H1 (cell line): ENCODE results near the gene NPTX1. TPM values are rescaled to one million over a fixed set of nuclear protein-coding genes. Genes with fewer than 3 reads are reported as not detected.

Source experiments
- CTCF ChIA-PET: fragments of 300-600 bp; sonication (Branson Sonifier 250); formaldehyde crosslinking; loops from one replicate; lab custom pipeline; 2021; ENCODE audit not compliant: partially characterized antibody; lab: Charles Lee
- POLR2A ChIA-PET: fragments of 300-600 bp; sonication (Branson Sonifier 250); formaldehyde crosslinking; loops from one replicate; lab custom pipeline; 2021; ENCODE audit warnings: inconsistent platforms; ENCODE audit not compliant: partially characterized antibody; lab: Charles Lee
- DNase-seq, 2 experiments: peaks; one replicate each; pipeline versions ENCODE4 v3.0.0 to v3.0.0-alpha.2; 2010 to 2022; ENCODE audit warnings: low spot score in 2 of 2, low read depth in 1 of 2, mixed read lengths in 1 of 2
- FAIRE-seq: peaks from 2 replicates; lab custom pipeline; 2011; peaks lifted over from hg19 to GRCh38; lab: Jason Lieb, UNC
- H2AFZ ChIP-seq: 2 replicates; pipeline ENCODE4 v1.8.1; 2012; ENCODE audit warnings: low read length, inconsistent platforms
- H2AK5ac ChIP-seq: 2 replicates; pipeline ENCODE4 v1.6.1; 2013; ENCODE audit warnings: low read depth, low read length
- H2BK120ac ChIP-seq: replicated peaks from 2 replicates; pipeline ENCODE3; 2013; ENCODE audit warnings: low read depth, low read length, inconsistent platforms
- H2BK12ac ChIP-seq: 2 replicates; pipeline ENCODE4 v1.6.1; 2013; ENCODE audit warnings: low read depth, low read length
- H2BK15ac ChIP-seq: 2 replicates; pipeline ENCODE4 v1.6.1; 2013; ENCODE audit warnings: low read length
- H2BK20ac ChIP-seq: 2 replicates; pipeline ENCODE4 v1.6.1; 2013; ENCODE audit warnings: low read length
- H2BK5ac ChIP-seq: 2 replicates; pipeline ENCODE4 v1.6.1; 2013; ENCODE audit warnings: low read depth, low read length
- H3K14ac ChIP-seq: 2 replicates; pipeline ENCODE4 v1.6.1; 2013; ENCODE audit warnings: inconsistent platforms; ENCODE audit not compliant: insufficient read length
- H3K18ac ChIP-seq: 2 replicates; pipeline ENCODE4 v1.6.1; 2013; ENCODE audit warnings: low read length; ENCODE audit errors: extremely low read depth
- H3K23ac ChIP-seq: 2 replicates; pipeline ENCODE4 v1.6.1; 2013; ENCODE audit warnings: inconsistent platforms; ENCODE audit not compliant: insufficient read length
- H3K23me2 ChIP-seq: 2 replicates; pipeline ENCODE4 v1.6.1; 2013; ENCODE audit warnings: low read depth, low read length
- H3K27ac ChIP-seq: 2 replicates; pipeline ENCODE4 v1.6.1; 2011; ENCODE audit warnings: low read depth, low read length, inconsistent platforms
- H3K27me3 ChIP-seq, 4 experiments: replicated peaks in 1 of 4; 1 replicate in 1 of 4; 2 replicates in 3 of 4; pipeline versions ENCODE4 v1.6.1 to v1.8.1; 2011 to 2013; ENCODE audit warnings: low read length in 3 of 4, mild to moderate bottlenecking in 3 of 4, inconsistent platforms in 2 of 4, mixed read lengths in 2 of 4, moderate library complexity in 1 of 4; ENCODE audit not compliant: control insufficient read depth in 3 of 4, insufficient read depth in 3 of 4; ENCODE audit errors: extremely low read depth in 1 of 4
- H3K36me3 ChIP-seq, 4 experiments: 2 replicates each; pipeline versions ENCODE4 v1.6.1 to v1.8.1; 2011 to 2013; ENCODE audit warnings: mild to moderate bottlenecking in 4 of 4, low read length in 3 of 4, moderate library complexity in 2 of 4, control low read depth in 1 of 4, inconsistent platforms in 1 of 4; ENCODE audit not compliant: insufficient read depth in 4 of 4, control insufficient read depth in 2 of 4
- H3K4ac ChIP-seq: replicated peaks from 2 replicates; pipeline ENCODE3; 2013; ENCODE audit warnings: low read length, low read depth, mixed read lengths, inconsistent platforms; ENCODE audit not compliant: insufficient read length
- H3K4me1 ChIP-seq, 4 experiments: replicated peaks in 1 of 4; 1 replicate in 1 of 4; 2 replicates in 3 of 4; pipeline versions ENCODE4 v1.6.1 to v1.8.1; 2011 to 2013; ENCODE audit warnings: low read length in 3 of 4, inconsistent platforms in 2 of 4, mixed read lengths in 1 of 4; ENCODE audit not compliant: insufficient read depth in 4 of 4, control insufficient read depth in 3 of 4
- H3K4me2 ChIP-seq, 2 experiments: 2 replicates each; pipeline versions ENCODE4 v1.6.1 to v1.8.1; 2011 to 2013; ENCODE audit warnings: low read depth in 2 of 2, low read length in 2 of 2, control low read depth in 1 of 2, inconsistent platforms in 1 of 2, mild to moderate bottlenecking in 1 of 2; ENCODE audit not compliant: insufficient read depth in 1 of 2
- H3K4me3 ChIP-seq, 4 experiments: fragments of 200-600, 300-600 bp in 1 of 4; sonication (generic), shearing (Covaris generic), sonication (Bioruptor Twin) in 1 of 4; 2 replicates each; pipeline versions ENCODE4 v1.5.1 to v1.8.1; 2011 to 2016; ENCODE audit warnings: low read length in 4 of 4, low read depth in 3 of 4, control low read depth in 2 of 4, inconsistent platforms in 2 of 4, mild to moderate bottlenecking in 2 of 4, mixed read lengths in 1 of 4, moderate library complexity in 1 of 4; ENCODE audit not compliant: insufficient read depth in 2 of 4; ENCODE audit errors: extremely low read depth in 1 of 4
- H3K56ac ChIP-seq: replicated peaks from 2 replicates; pipeline ENCODE3; 2013; ENCODE audit warnings: low read depth, mild to moderate bottlenecking, mixed read lengths, low read length, inconsistent platforms; ENCODE audit not compliant: insufficient read length
- H3K79me1 ChIP-seq: 2 replicates; pipeline ENCODE4 v1.6.1; 2013; ENCODE audit warnings: low read depth, low read length, control low read depth
- H3K79me2 ChIP-seq, 2 experiments: 2 replicates each; pipeline versions ENCODE4 v1.6.1 to v1.8.1; 2012 to 2013; ENCODE audit warnings: low read length in 2 of 2, mild to moderate bottlenecking in 2 of 2, inconsistent platforms in 1 of 2; ENCODE audit not compliant: insufficient read depth in 2 of 2, control insufficient read depth in 1 of 2
- H3K9ac ChIP-seq, 4 experiments: replicated peaks in 1 of 4; 1 replicate in 1 of 4; 2 replicates in 3 of 4; pipeline versions ENCODE4 v1.6.1 to v1.8.1; 2011 to 2013; ENCODE audit warnings: low read depth in 3 of 4, low read length in 3 of 4, control low read depth in 2 of 4, mild to moderate bottlenecking in 2 of 4, moderate library complexity in 2 of 4, inconsistent platforms in 1 of 4; ENCODE audit errors: extremely low read depth in 1 of 4
- H3K9me3 ChIP-seq, 2 experiments: 2 replicates each; pipeline versions ENCODE4 v1.6.1 to v1.8.1; 2012 to 2013; ENCODE audit warnings: mild to moderate bottlenecking in 2 of 2, moderate library complexity in 2 of 2, control low read depth in 1 of 2, inconsistent platforms in 1 of 2, low read depth in 1 of 2, low read length in 1 of 2, mixed read lengths in 1 of 2; ENCODE audit not compliant: insufficient read depth in 2 of 2
- H4K20me1 ChIP-seq, 2 experiments: replicated peaks in 1 of 2; 2 replicates each; pipeline versions ENCODE3 to v1.8.1; 2011 to 2013; ENCODE audit warnings: inconsistent platforms in 2 of 2, low read length in 2 of 2, mild to moderate bottlenecking in 1 of 2; ENCODE audit not compliant: insufficient read depth in 2 of 2, control insufficient read depth in 1 of 2
- H4K5ac ChIP-seq: 2 replicates; pipeline ENCODE4 v1.6.1; 2013; ENCODE audit warnings: low read length, low read depth, mixed read lengths, inconsistent platforms; ENCODE audit not compliant: insufficient read length
- H4K8ac ChIP-seq: 2 replicates; pipeline ENCODE4 v1.8.0; 2013; ENCODE audit warnings: mild to moderate bottlenecking, moderate library complexity, low read length, inconsistent platforms; ENCODE audit not compliant: insufficient read depth; ENCODE audit errors: extremely low read depth
- H4K91ac ChIP-seq: replicated peaks from 2 replicates; pipeline ENCODE3; 2013; ENCODE audit warnings: low read length, mixed read lengths, inconsistent platforms; ENCODE audit not compliant: insufficient read length
- CHD1 ChIP-seq: IDR thresholded peaks from 2 replicates; pipeline ENCODE4 v1.6.1; 2012; ENCODE audit warnings: low read depth, low read length, improper control_type of control experiment
- EGR1 ChIP-seq: IDR thresholded peaks from 2 replicates; pipeline ENCODE4 v1.6.1; 2011; ENCODE audit warnings: low read depth, low read length, borderline replicate concordance
- GABPA ChIP-seq: IDR thresholded peaks from 2 replicates; pipeline ENCODE4 v1.6.1; 2011; ENCODE audit warnings: mild to moderate bottlenecking, low read length, moderate library complexity, borderline replicate concordance; ENCODE audit not compliant: insufficient read depth
- MAX ChIP-seq: IDR thresholded peaks from 2 replicates; pipeline ENCODE4 v1.6.1; 2012; ENCODE audit warnings: inconsistent platforms
- RXRA ChIP-seq: IDR thresholded peaks from 2 replicates; pipeline ENCODE4 v1.6.1; 2011; ENCODE audit warnings: low read depth, mild to moderate bottlenecking, low read length, moderate library complexity; ENCODE audit not compliant: insufficient read depth
- SRF ChIP-seq: IDR thresholded peaks from 2 replicates; pipeline ENCODE4 v1.6.1; 2011; ENCODE audit warnings: mild to moderate bottlenecking, low read depth, low read length, moderate library complexity
- TAF7 ChIP-seq: optimal IDR thresholded peaks from 2 replicates; pipeline ENCODE3; 2011; ENCODE audit warnings: low read depth, mild to moderate bottlenecking, inconsistent platforms, low read length, moderate library complexity, borderline replicate concordance
- WGBS, 2 experiments: shearing (Covaris generic) in 1 of 2; methylation state at CpG; one replicate each; pipeline versions ENCODE4 v1.1.6 to v1.1.7; 2013 to 2015; ENCODE audit warnings: low lambda C conversion rate in 2 of 2, mixed read lengths in 2 of 2, inconsistent platforms in 1 of 2, low coverage in 1 of 2, missing lambda C conversion rate in 1 of 2; ENCODE audit not compliant: insufficient replicate concordance in 2 of 2, insufficient coverage in 1 of 2, insufficient read length in 1 of 2; ENCODE audit errors: extremely low coverage in 1 of 2, missing lambda C conversion rate in 1 of 2; 5-methylcytosine and 5-hydroxymethylcytosine counted together
- polyA plus RNA-seq, 7 experiments: library from polyadenylated mRNA; depleted of rRNA in 3 of 7; stranded (reverse) in 5 of 7; unstranded in 2 of 7; fragments of >200 nt in 5 of 7; fragments of 200-250 nt in 2 of 7; gene quantifications; 1 replicate in 5 of 7; 2 replicates in 1 of 7; 4 replicates in 1 of 7; pipeline versions ENCODE4 v1.2.1 to v1.2.3, GENCODE V29; 2011 to 2013; ENCODE audit warnings: missing spikeins in 2 of 7, mixed read lengths in 2 of 7
- total RNA-seq: library from RNA; stranded (reverse); fragmentation: NEBNext Ultra II Directional; extraction: Animal tissue kit (Norgen Biotek cat#: 25700); gene quantifications from 2 replicates; pipeline ENCODE4 v1.2.1, GENCODE V29; 2021

The NPTX1 gene
- total and polyA plus RNA-seq, 2 of the 8 experiments (the other 6 are each of a cell fraction or from before 2014, with no cell fraction given): 12.0 to 17.9 TPM

- Histone ChIP-seq H3K9ac (no peak overlapping the region), H3K9me3 (no peaks in the 10 kb centered on the region), H2BK12ac (no peak overlapping the region), H3K18ac (no peak overlapping the region), H4K91ac (no peak overlapping the region), H2AFZ (no peak overlapping the region), H3K23me2 (no peaks in the 10 kb centered on the region), H3K4me1 (no peaks in the 10 kb centered on the region; a peak in 1 of 7 replicates), H2BK5ac (no peak overlapping the region), H2BK120ac (no peak overlapping the region), H3K23ac (no peak overlapping the region), H4K20me1 (peaks cover 0 to 2% of the 10 kb centered on the region in 2 experiments), H4K8ac (no peak overlapping the region), H3K4me3 (no peak overlapping the region), H3K14ac (no peak overlapping the region), H3K27me3 (peaks cover 0 to 5% (median 0%) of the 10 kb centered on the region in 4 experiments; a peak in 2 of 7 replicates), H2BK20ac (no peak overlapping the region), H3K79me1 (no peaks in the 10 kb centered on the region), H3K4ac (no peak overlapping the region), H2BK15ac (no peak overlapping the region), H3K4me2 (no peak overlapping the region), H3K79me2 (no peaks in the 10 kb centered on the region), H3K36me3 (no peaks in the 10 kb centered on the region), H3K56ac (no peak overlapping the region), H3K27ac (no peak overlapping the region), H4K5ac (no peak overlapping the region), H2AK5ac (no peak overlapping the region)
- DNase-seq (no peak), FAIRE-seq (no peak)
- 87% methylated on average over 10 of the region's 10 CpGs; no CpG with 5 or more reads in 1 of the 2 experiments for WGBS, 2 experiments
- CTCF ChIA-PET: interaction anchor here (2.6 to 2.8 kb wide), 2 partner anchors 10 to 13 kb away, joined by 6 to 13 read pairs; no protein-coding TSS in a partner anchor
- POLR2A ChIA-PET: no interaction called here
- no peak for TF ChIP-seq EGR1
- no peak for TF ChIP-seq SRF
- TF ChIP-seq MAX: no peak
- TF ChIP-seq CHD1: no peak
- TF ChIP-seq RXRA: no peak
- TF ChIP-seq GABPA: no peak
- TF ChIP-seq TAF7: no peak
These were observed 38.9 kb downstream of the NPTX1 start for GRCh38 chr17:80437532-80437931.
